Neural cell (in vitro differentiated cells): ENCODE data around the gene MUC22. TPM values are rescaled to one million over a fixed set of nuclear protein-coding genes. Genes with fewer than 3 reads are reported as not detected.

ENCODE experiments used
- H2AFZ ChIP-seq: fragments of 200-600, 300-800 bp; sonication (generic), shearing (Covaris generic); 2 replicates; pipeline ENCODE4 v1.6.0; 2014; ENCODE audit warnings: low read depth, mild to moderate bottlenecking, antibody characterized with exemption, low read length, moderate library complexity
- H3F3A ChIP-seq: fragments of 200-600 bp; shearing (Covaris generic); 2 replicates; pipeline ENCODE4 v1.6.1; 2016; ENCODE audit warnings: mild to moderate bottlenecking, moderate library complexity, mixed read lengths, antibody characterized with exemption, low read length; ENCODE audit not compliant: insufficient read depth, poor library complexity, severe bottlenecking
- H3K27ac ChIP-seq: fragments of 200-600, 300-800 bp; sonication (generic), shearing (Covaris generic); 2 replicates; pipeline ENCODE4 v1.5.1; 2014; ENCODE audit warnings: mild to moderate bottlenecking, low read length, moderate library complexity
- H3K27me3 ChIP-seq: fragments of 300-800, 200-600 bp; sonication (generic), shearing (Covaris generic); 2 replicates; pipeline ENCODE4 v1.6.0; 2014; ENCODE audit warnings: mild to moderate bottlenecking, low read depth, low read length, moderate library complexity; ENCODE audit not compliant: insufficient read depth
- H3K36me3 ChIP-seq: fragments of 300-800, 200-600 bp; sonication (generic), shearing (Covaris generic); 2 replicates; pipeline ENCODE4 v1.5.1; 2014; ENCODE audit warnings: mild to moderate bottlenecking, antibody characterized with exemption, low read length, moderate library complexity; ENCODE audit not compliant: insufficient read depth
- H3K4me2 ChIP-seq: fragments of 300-800, 200-600 bp; sonication (generic), shearing (Covaris generic); 2 replicates; pipeline ENCODE4 v1.6.0; 2014; ENCODE audit warnings: mild to moderate bottlenecking, low read length
- H3K4me3 ChIP-seq: fragments of 300-800, 200-600 bp; sonication (generic), shearing (Covaris generic); 2 replicates; pipeline ENCODE4 v1.5.1; 2014; ENCODE audit warnings: mild to moderate bottlenecking, low read length, moderate library complexity
- H3K79me2 ChIP-seq: fragments of 200-600 bp; shearing (Covaris generic); replicated peaks from 2 replicates; pipeline ENCODE4 v1.6.0; 2014; ENCODE audit warnings: mild to moderate bottlenecking, low read length, moderate library complexity; ENCODE audit not compliant: insufficient read depth
- H3K9ac ChIP-seq: fragments of 300-800, 200-600 bp; sonication (generic), shearing (Covaris generic); 2 replicates; pipeline ENCODE4 v1.6.1; 2016; ENCODE audit warnings: mild to moderate bottlenecking, low read length, mixed read lengths
- H3K9me2 ChIP-seq: fragments of 200-600 bp; shearing (Covaris generic); 2 replicates; pipeline ENCODE4 v1.6.1; 2016; ENCODE audit warnings: mild to moderate bottlenecking, low read length, mixed read lengths; ENCODE audit not compliant: insufficient read depth
- H3K9me3 ChIP-seq: fragments of 200-600, 300-800 bp; sonication (generic), shearing (Covaris generic); 2 replicates; pipeline ENCODE4 v1.6.1; 2016; ENCODE audit warnings: mild to moderate bottlenecking, mixed run types, low read length, moderate library complexity, mixed read lengths
- H4K20me1 ChIP-seq: fragments of 200-600 bp; shearing (Covaris generic); 2 replicates; pipeline ENCODE4 v1.6.1; 2016; ENCODE audit warnings: mild to moderate bottlenecking, mixed run types; ENCODE audit not compliant: insufficient read depth
- CTCF ChIP-seq: fragments of 450-650 bp; IDR thresholded peaks from 2 replicates; pipeline ENCODE4 v1.5.1; 2014; ENCODE audit warnings: antibody characterized with exemption, mild to moderate bottlenecking, moderate library complexity; ENCODE audit not compliant: poor library complexity, severe bottlenecking
- EP300 ChIP-seq: fragments of 450-650 bp; conservative IDR thresholded peaks from 2 replicates; pipeline ENCODE4 v1.6.1; 2014; ENCODE audit warnings: antibody characterized with exemption, mild to moderate bottlenecking, moderate library complexity; ENCODE audit not compliant: poor library complexity, severe bottlenecking
- EZH2 ChIP-seq: fragments of 200-600, 300-800 bp; shearing (Covaris generic), sonication (generic); IDR thresholded peaks from 2 replicates; pipeline ENCODE4 v1.6.1; 2014; ENCODE audit warnings: antibody characterized with exemption, low read length, borderline replicate concordance, mild to moderate bottlenecking; ENCODE audit not compliant: insufficient read depth, poor library complexity, severe bottlenecking
- MXI1 ChIP-seq: fragments of 450-650 bp; conservative IDR thresholded peaks from 2 replicates; pipeline ENCODE4 v1.6.1; 2014; ENCODE audit warnings: antibody characterized with exemption, mild to moderate bottlenecking; ENCODE audit not compliant: poor library complexity, severe bottlenecking
- POLR2AphosphoS5 ChIP-seq: IDR thresholded peaks from 2 replicates; pipeline ENCODE4 v1.6.1; 2012
- RAD21 ChIP-seq: fragments of 450-650 bp; conservative IDR thresholded peaks from 2 replicates; pipeline ENCODE4 v1.6.1; 2014; ENCODE audit warnings: antibody characterized with exemption, mild to moderate bottlenecking, moderate library complexity
- REST ChIP-seq: IDR thresholded peaks from 2 replicates; pipeline ENCODE4 v1.6.1; 2012; ENCODE audit warnings: borderline replicate concordance
- SMC3 ChIP-seq: fragments of 450-650 bp; conservative IDR thresholded peaks from 2 replicates; pipeline ENCODE4 v1.6.1; 2014; ENCODE audit warnings: antibody characterized with exemption, mild to moderate bottlenecking, moderate library complexity; ENCODE audit not compliant: poor library complexity
- TAF1 ChIP-seq: IDR thresholded peaks from 2 replicates; pipeline ENCODE4 v1.6.1; 2012; ENCODE audit warnings: low read depth
- polyA plus RNA-seq: library from polyadenylated mRNA; depleted of rRNA; stranded (reverse); fragments of >200 nt; gene quantifications from 2 replicates; pipeline ENCODE4 v1.2.3, GENCODE V29; 2014

MUC22 gene
- polyA plus RNA-seq, 1 donor from 2014 or later, result not detected

GRCh38 chr6:30970946-30971345 lies 39.3 kb upstream of the MUC22 start:
- Histone ChIP-seq H3F3A (no peaks in the 10 kb centered on the region), H4K20me1 (no peaks in the 10 kb centered on the region), H3K27me3 (no peaks in the 10 kb centered on the region), H3K79me2 (no peaks in the 10 kb centered on the region), H3K9me2 (no peaks in the 10 kb centered on the region), H3K9ac (no peak overlapping the region), H3K9me3 (no peaks in the 10 kb centered on the region), H3K36me3 (no peaks in the 10 kb centered on the region), H3K27ac (no peak overlapping the region), H3K4me2 (no peak overlapping the region), H3K4me3 (no peak overlapping the region), H2AFZ (no peak overlapping the region)
- TF ChIP-seq RAD21, result no peak
- TF ChIP-seq TAF1, result no peak

GRCh38 chr6:30972816-30973215 lies 37.5 kb upstream of the MUC22 start:
- H3K36me3 ChIP-seq, result no peaks in the 10 kb centered on the region
- TF ChIP-seq CTCF, result no peak
- TF ChIP-seq MXI1, result no peak
- TF ChIP-seq REST, result no peak
- no peak for TF ChIP-seq EZH2
- TF ChIP-seq RAD21, result no peak
- TF ChIP-seq SMC3, result no peak
- TF ChIP-seq EP300, result no peak
- TF ChIP-seq TAF1, result no peak
- no peak for TF ChIP-seq POLR2AphosphoS5
- H2AFZ ChIP-seq, result no peak overlapping the region
- H3K79me2 ChIP-seq, result no peaks in the 10 kb centered on the region
- H3K9me2 ChIP-seq, result no peaks in the 10 kb centered on the region
- no peaks in the 10 kb centered on the region for H3F3A ChIP-seq
- H3K9ac ChIP-seq, result no peak overlapping the region
- H3K27me3 ChIP-seq, result no peaks in the 10 kb centered on the region
- H3K27ac ChIP-seq, result no peak overlapping the region
- H3K9me3 ChIP-seq, result no peaks in the 10 kb centered on the region
- no peak overlapping the region for H3K4me3 ChIP-seq
- no peaks in the 10 kb centered on the region for H4K20me1 ChIP-seq
- H3K4me2 ChIP-seq, result no peak overlapping the region
